ENCODE measurements around the gene RAD9B.

DNA sequence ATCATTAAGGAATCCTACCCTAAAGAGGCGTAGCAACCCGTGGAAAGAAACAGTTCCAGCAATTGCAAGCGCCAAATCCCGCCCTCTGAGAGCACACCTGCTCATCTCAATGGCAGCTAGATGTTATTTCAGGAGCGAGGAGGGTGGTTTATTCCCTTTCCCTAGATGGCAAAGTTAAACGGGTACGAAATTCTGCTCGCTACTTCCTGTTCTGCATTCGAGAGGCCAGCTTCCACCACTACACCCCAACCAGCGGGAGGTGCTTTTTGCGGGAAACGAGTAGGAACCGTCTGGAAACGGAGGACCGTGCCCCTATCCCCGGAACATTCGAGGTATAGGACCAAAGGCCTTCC is 756 bp upstream of the RAD9B start:
- TF ChIP-seq, protein P1, sequence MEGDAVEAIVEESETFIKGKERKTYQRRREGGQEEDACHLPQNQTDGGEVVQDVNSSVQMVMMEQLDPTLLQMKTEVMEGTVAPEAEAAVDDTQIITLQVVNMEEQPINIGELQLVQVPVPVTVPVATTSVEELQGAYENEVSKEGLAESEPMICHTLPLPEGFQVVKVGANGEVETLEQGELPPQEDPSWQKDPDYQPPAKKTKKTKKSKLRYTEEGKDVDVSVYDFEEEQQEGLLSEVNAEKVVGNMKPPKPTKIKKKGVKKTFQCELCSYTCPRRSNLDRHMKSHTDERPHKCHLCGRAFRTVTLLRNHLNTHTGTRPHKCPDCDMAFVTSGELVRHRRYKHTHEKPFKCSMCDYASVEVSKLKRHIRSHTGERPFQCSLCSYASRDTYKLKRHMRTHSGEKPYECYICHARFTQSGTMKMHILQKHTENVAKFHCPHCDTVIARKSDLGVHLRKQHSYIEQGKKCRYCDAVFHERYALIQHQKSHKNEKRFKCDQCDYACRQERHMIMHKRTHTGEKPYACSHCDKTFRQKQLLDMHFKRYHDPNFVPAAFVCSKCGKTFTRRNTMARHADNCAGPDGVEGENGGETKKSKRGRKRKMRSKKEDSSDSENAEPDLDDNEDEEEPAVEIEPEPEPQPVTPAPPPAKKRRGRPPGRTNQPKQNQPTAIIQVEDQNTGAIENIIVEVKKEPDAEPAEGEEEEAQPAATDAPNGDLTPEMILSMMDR (conservative IDR thresholded peaks at IDR 0.05), result no peak
- TF ChIP-seq ZFX (IDR thresholded peaks at IDR 0.05), result no peak

Measured in C4-2B (cell line).